ENCODE measurements around the gene GRWD1.

The GRWD1 gene

GRCh38 chr19:48450863-48451262 lies 5.1 kb downstream of the GRWD1 start:
- Histone ChIP-seq H3K4me1 (ENCODE audit: low read depth, poor library complexity, severe bottlenecking) (peaks cover 30% of the 10 kb centered on the region), H3K9ac (no peak overlapping the region), H3K27ac (no peak overlapping the region), H3K79me2 (ENCODE audit: insufficient read depth, low read depth) (peaks cover 20% of the 10 kb centered on the region), H4K20me1 (ENCODE audit: insufficient read depth) (0 out of 2 replicates have a peak, but pooled peaks cover 5% of the 10 kb centered on the region), H3K4me2 (no peak overlapping the region), H3K4me3 (IDR thresholded peaks at IDR 0.05; ENCODE audit: insufficient read depth, low read depth, low read length) (no peak overlapping the region), H2AFZ (ENCODE audit: low read depth) (no peak overlapping the region), H3K36me3 (ENCODE audit: insufficient read depth) (peaks cover 39% of the 10 kb centered on the region; the same call in 1 of the 2 replicates), H3K27me3 (ENCODE audit: insufficient read depth, low read depth) (no peaks in the 10 kb centered on the region)
- TF ChIP-seq, protein P1, sequence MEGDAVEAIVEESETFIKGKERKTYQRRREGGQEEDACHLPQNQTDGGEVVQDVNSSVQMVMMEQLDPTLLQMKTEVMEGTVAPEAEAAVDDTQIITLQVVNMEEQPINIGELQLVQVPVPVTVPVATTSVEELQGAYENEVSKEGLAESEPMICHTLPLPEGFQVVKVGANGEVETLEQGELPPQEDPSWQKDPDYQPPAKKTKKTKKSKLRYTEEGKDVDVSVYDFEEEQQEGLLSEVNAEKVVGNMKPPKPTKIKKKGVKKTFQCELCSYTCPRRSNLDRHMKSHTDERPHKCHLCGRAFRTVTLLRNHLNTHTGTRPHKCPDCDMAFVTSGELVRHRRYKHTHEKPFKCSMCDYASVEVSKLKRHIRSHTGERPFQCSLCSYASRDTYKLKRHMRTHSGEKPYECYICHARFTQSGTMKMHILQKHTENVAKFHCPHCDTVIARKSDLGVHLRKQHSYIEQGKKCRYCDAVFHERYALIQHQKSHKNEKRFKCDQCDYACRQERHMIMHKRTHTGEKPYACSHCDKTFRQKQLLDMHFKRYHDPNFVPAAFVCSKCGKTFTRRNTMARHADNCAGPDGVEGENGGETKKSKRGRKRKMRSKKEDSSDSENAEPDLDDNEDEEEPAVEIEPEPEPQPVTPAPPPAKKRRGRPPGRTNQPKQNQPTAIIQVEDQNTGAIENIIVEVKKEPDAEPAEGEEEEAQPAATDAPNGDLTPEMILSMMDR (conservative IDR thresholded peaks at IDR 0.05; ENCODE audit: low read depth, low read length), result no peak

DNA sequence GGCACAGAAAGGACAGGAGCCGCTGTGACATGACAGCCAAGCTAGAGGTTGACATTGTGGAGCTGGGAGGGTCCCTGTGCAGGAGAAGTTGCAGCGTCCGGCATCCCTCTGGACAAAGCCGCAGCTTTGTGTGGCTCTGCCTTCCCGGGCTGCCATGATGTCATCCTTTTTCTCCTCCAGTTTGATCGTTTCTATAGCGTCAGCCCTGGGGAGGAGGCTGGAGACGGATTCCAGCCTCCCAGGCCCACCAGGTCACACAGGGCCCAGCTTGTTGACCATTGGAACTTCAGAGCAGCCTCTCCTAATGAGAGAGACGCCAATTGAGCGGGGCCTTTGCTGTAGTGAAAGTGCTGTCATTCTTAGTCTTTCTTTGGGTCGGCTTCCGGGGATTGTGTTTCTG lies 5.8 kb downstream of the GRWD1 start:
- H3K9ac ChIP-seq, result no peak overlapping the region
- H3K4me1 ChIP-seq (ENCODE audit: low read depth, poor library complexity, severe bottlenecking), result peaks cover 28% of the 10 kb centered on the region
- H3K36me3 ChIP-seq (ENCODE audit: insufficient read depth), result peaks cover 39% of the 10 kb centered on the region; the same call in 1 of the 2 replicates
- no peak overlapping the region for H3K4me2 ChIP-seq
- H4K20me1 ChIP-seq (ENCODE audit: insufficient read depth), result 0 out of 2 replicates have a peak, but pooled peaks cover 5% of the 10 kb centered on the region
- H2AFZ ChIP-seq (ENCODE audit: low read depth), result no peak overlapping the region
- H3K27ac ChIP-seq, result no peak overlapping the region
- no peaks in the 10 kb centered on the region for H3K27me3 ChIP-seq (ENCODE audit: insufficient read depth, low read depth)
- no peak overlapping the region for H3K4me3 ChIP-seq (IDR thresholded peaks at IDR 0.05; ENCODE audit: insufficient read depth, low read depth, low read length)
- peaks cover 13% of the 10 kb centered on the region for H3K79me2 ChIP-seq (ENCODE audit: insufficient read depth, low read depth)
- TF ChIP-seq, protein P1 (conservative IDR thresholded peaks at IDR 0.05; ENCODE audit: low read depth, low read length), result no peak

DNA sequence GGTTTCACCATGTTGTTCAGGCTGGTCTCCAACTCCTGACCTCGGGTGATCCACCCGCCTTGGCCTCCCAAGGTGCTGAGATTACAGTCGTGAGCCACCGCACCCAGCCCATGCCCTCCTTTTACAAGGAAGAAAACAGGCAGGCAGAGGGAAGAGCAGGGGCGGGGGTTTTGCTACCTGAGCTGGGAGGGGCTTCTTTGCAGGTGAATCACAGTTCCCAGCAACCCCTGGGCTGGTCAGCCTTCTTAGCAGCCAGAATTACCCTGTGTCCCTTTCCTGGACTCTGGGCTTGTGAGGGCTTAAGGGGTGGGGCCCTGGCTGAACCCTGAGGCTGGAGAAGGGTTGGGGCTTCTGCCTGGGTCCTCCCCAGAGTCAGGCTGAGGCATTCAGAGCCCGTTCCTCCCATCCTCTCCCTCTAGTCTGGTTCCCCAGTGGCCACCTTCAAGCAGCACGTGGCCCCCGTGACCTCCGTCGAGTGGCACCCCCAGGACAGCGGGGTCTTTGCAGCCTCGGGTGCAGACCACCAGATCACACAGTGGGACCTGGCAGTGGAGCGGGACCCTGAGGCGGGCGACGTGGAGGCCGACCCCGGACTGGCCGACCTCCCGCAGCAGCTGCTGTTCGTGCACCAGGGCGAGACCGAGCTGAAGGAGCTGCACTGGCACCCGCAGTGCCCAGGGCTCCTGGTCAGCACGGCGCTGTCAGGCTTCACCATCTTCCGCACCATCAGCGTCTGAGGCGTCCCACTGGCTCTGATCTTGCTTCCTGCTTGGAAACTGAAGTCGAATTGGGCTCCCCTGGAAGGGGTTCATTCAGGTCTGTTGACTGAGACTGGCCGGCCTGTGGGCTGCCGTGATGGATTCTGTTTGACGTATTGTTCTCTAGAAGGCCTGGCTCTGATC lies 6.8 kb downstream of the GRWD1 start:
- Histone ChIP-seq H3K27me3 (ENCODE audit: insufficient read depth, low read depth) (no peaks in the 10 kb centered on the region), H4K20me1 (ENCODE audit: insufficient read depth) (0 out of 2 replicates have a peak, but pooled peaks cover 5% of the 10 kb centered on the region), H3K4me2 (no peak overlapping the region), H3K36me3 (ENCODE audit: insufficient read depth) (peaks cover 35% of the 10 kb centered on the region; the same call in 1 of the 2 replicates), H2AFZ (ENCODE audit: low read depth) (no peak overlapping the region), H3K4me3 (IDR thresholded peaks at IDR 0.05; ENCODE audit: insufficient read depth, low read depth, low read length) (no peak overlapping the region), H3K9ac (no peak overlapping the region), H3K4me1 (ENCODE audit: low read depth, poor library complexity, severe bottlenecking) (peaks cover 18% of the 10 kb centered on the region), H3K79me2 (ENCODE audit: insufficient read depth, low read depth) (peaks cover 4% of the 10 kb centered on the region; the same call in 1 of the 2 replicates), H3K27ac (no peak overlapping the region)
- TF ChIP-seq, protein P1 (conservative IDR thresholded peaks at IDR 0.05; ENCODE audit: low read depth, low read length), result no peak

- peaks cover 6% of the 10 kb centered on the region for H3K4me1 ChIP-seq (ENCODE audit: low read depth, poor library complexity, severe bottlenecking)
- no peaks in the 10 kb centered on the region; the same call in 1 of the 2 replicates for H3K79me2 ChIP-seq (ENCODE audit: insufficient read depth, low read depth)
- H3K9ac ChIP-seq, result no peak overlapping the region
- TF ChIP-seq, protein P1 (conservative IDR thresholded peaks at IDR 0.05; ENCODE audit: low read depth, low read length), result no peak
- no peak overlapping the region for H3K27ac ChIP-seq
- peaks cover 12% of the 10 kb centered on the region; the same call in 1 of the 2 replicates for H4K20me1 ChIP-seq (ENCODE audit: insufficient read depth)
- peaks cover 29% of the 10 kb centered on the region; the same call in 1 of the 2 replicates for H3K36me3 ChIP-seq (ENCODE audit: insufficient read depth)
- no peak overlapping the region for H2AFZ ChIP-seq (ENCODE audit: low read depth)
- H3K27me3 ChIP-seq (ENCODE audit: insufficient read depth, low read depth), result no peaks in the 10 kb centered on the region
- no peak overlapping the region for H3K4me3 ChIP-seq (IDR thresholded peaks at IDR 0.05; ENCODE audit: insufficient read depth, low read depth, low read length)
- H3K4me2 ChIP-seq, result no peak overlapping the region
These were observed 8.5 kb downstream of the GRWD1 start for GRCh38 chr19:48454150-48454730.

Data from KMS-11 (cell line).